NCI-H345 treated with DMSO at 0.1 percent for 48 hours (cell line): ENCODE results near the gene DENND2D.

Experiments used
- DNase-seq: peaks from one replicate; lab custom pipeline; 2025; ENCODE audit not compliant: unreplicated experiment; lab: John Stamatoyannopoulos, UW

DENND2D gene, protein sequence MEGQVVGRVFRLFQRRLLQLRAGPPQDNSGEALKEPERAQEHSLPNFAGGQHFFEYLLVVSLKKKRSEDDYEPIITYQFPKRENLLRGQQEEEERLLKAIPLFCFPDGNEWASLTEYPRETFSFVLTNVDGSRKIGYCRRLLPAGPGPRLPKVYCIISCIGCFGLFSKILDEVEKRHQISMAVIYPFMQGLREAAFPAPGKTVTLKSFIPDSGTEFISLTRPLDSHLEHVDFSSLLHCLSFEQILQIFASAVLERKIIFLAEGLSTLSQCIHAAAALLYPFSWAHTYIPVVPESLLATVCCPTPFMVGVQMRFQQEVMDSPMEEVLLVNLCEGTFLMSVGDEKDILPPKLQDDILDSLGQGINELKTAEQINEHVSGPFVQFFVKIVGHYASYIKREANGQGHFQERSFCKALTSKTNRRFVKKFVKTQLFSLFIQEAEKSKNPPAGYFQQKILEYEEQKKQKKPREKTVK

GRCh38 chr1:111199881-111200801 is at the start of gene DENND2D:
Gene DENND2D, minus strand, starts transcription at chr1:111200646. Its CDS starts 187 bp downstream, at chr1:111200459.
- DNase-seq, result no peak

- DNase-seq, result no peak
Measured at GRCh38 chr1:111249960-111250359, 49.5 kb upstream of the DENND2D start.

- DNase-seq, result no peak
Measured at GRCh38 chr1:111247125-111247838, 46.8 kb upstream of the DENND2D start.

GRCh38 chr1:111242805-111243523 is 42.5 kb upstream of the DENND2D start:
- DNase-seq, result no peak

GRCh38 chr1:111241797-111242196 is 41.4 kb upstream of the DENND2D start:
- no peak for DNase-seq

DNA sequence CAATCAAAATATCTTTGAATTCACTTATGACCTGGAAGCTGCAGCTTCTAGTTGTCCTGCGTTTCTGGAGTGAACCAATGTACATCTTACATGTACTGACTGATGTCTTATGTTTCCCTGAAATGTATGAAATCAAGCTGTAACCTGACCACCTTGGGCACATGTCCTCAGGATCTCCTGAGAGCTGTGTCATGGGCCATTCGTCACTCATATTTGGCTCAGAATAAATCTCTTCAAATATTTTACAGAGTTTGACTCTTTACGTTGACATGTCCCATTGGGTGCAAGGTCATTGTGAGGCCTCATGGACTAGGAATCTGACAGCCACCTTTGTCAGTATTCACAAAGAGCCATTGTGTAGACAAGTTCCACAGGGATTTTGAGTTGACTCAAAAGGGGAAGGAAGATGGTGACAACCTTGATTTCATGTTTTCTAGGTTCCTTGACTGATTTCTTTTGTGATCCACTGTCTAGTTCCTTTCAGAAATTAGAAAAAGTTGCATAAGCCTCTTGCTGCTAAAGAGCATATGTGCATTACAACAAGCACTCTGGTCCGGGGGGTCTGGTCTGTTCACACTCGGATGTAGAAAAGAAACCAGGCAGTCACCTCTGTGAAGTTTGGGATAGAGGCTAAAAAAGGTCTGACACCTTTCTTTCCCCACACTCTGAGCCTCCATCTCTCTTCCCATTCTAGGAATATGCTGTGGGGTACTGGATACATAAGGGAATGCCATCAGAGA is 37.8 kb upstream of the DENND2D start:
- DNase-seq, result no peak

DNA sequence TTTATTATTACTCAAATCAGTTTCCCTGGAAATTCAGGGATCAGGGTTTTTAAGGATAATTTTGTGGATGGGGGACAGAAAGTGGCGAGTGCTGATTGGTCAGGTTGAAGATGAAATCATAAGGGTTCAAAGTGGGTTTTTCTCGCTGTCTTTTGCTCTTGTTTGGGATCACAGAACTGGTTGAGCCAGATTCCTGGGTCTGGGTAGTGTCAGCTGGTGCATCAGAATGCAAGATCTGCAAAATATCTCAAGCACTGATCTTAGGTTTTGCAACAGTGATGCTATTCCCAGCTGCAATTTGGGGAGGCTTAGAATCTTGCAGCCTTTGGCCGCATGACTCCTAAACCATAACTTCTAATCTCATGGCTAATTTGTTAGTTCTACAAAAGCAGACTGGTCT is 36.4 kb upstream of the DENND2D start:
- no peak for DNase-seq

DNA sequence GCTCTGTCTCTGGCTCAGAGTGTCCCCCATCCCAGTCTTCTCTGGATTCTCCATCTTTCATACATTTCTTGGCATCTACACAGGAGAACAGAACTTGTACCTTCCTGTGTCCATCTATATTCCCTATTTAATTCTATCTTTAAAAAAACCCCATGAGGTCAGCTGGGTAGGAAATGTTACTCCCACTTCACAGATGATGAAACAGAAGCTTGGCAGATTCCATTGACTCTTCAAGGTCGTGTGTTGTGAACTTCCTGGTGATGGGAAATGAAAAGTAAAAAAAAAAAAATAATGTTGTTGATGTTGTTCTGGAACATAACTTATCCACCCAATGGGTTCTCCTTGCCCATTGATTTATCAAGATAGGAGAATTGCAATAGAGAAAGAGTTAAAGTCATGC is 35.9 kb upstream of the DENND2D start:
- DNase-seq, result no peak

DNA sequence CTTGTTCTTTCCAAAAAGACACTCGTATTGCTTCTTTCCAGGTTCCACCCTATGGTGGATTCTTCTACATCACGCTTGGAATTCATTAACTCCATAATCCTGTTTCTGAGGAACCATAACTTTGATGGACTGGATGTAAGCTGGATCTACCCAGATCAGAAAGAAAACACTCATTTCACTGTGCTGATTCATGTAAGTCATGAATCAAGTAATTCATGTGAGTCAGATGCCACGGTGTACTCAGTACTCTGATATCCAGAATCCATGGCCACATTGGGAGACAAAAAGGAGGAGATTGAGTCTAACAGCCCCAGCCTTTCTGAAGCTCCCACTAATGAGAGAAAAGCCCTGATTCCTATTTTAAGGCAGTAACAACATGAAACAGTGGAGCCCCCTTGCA is 34.4 kb upstream of the DENND2D start:
- DNase-seq, result no peak

DNA sequence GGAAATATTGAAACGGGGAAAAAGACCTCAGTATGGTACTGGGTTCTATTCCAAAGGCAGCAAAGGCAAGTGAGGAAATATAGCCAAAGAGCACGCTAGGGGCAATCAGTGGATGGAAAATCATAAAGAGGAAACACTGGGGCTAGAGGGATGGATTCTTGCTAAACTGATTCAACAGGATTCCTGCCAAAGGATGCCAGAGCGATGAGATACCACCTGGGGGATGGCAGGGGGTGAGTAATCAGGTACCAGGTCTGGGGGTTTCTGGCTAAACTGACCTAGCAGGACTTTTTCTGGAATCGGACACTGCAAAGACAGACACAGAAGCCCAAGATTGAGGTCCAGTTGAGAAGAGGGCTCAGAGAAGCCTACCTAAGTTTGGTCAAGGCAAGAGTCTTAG is 33.8 kb upstream of the DENND2D start:
- DNase-seq, result no peak

DNA sequence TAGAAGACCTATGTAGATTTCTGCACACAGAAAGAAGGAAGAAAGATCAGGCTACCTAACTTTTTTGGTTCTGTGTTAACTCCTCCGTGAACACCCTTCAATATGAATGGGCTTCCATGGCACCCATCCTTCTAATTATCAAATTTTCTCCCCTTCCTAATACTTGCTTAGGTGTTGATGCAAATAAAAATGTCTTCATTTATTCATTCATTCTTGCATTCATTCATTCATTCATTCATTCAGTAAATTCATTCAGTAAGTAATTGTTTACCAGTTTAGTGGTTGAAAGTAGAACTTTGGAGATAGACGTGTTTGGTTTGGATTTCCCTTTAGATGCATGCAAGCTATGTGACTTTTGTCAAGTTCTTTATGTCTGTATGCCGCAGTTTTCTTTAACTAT is 31.7 kb upstream of the DENND2D start:
- no peak for DNase-seq

DNA sequence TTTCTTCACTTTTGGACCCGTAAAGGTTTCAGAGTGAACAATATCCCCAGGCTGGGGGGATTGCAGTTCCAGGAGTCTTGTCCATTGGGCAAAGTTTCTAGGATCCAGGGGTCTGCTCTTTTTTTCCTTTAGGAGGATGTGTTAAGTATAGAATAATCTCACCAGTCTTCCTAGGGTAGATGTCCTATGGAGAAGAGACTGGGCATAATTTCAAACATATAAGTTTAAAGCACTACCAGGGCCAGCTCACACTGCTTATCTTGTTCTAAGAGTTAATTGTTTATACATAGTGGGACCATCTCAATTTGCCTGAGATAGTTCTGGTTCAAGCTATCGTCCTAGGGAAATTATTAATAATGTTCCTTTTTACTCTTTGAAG is 28.3 kb upstream of the DENND2D start:
- DNase-seq, result no peak

- DNase-seq, result no peak
Measured at GRCh38 chr1:111227851-111228747, 27.7 kb upstream of the DENND2D start.

- no peak for DNase-seq
Measured at GRCh38 chr1:111227434-111227833, 27.0 kb upstream of the DENND2D start, which contains the start of gene CHI3L2. Gene CHI3L2, plus strand, starts transcription at chr1:111227713. Its CDS starts 17 bp downstream, at chr1:111227730.

DNA sequence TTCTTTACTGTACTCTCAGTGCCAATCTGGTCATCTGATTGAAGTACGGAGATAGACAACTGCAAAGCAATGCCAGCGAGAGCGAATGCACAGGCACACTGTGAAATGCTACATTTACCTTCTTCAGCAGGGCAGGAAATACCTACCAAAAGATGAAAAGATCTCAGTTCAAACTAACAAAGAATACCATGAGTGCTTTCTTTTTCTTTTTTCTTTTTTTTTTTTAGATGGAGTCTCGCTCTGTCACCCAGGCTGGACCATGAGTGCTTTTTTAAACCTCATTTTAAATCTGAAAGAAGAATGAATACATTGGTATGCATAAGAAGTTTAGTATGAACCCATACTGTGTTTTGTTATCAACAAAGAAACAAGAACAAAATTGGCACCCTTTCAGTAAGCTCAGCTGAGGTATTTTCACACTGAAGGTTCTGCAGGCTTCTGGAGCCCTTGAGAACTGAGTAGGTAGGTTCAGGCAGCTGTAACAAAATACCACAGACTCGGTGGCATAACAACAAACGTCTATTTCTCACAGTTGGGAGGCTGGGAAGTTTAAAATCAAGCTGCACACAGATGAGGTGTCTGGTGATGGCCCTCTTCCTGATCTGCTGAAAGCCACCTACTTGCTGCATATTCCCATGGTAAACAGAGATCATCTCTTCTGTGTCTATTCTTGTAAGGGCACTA is 25.4 kb upstream of the DENND2D start:
- DNase-seq, result no peak

GRCh38 chr1:111225091-111225490 is 24.6 kb upstream of the DENND2D start:
- no peak for DNase-seq

GRCh38 chr1:111223126-111223685 is 22.8 kb upstream of the DENND2D start:
- DNase-seq, result no peak
